H9 (cell line): ENCODE results near the gene SCEL. TPM values are rescaled to one million over a fixed set of nuclear protein-coding genes. Genes with fewer than 3 reads are reported as not detected.

Experiments used
- DNase-seq: peaks from one replicate; pipeline ENCODE4 v3.0.0-alpha.2; 2017
- H2AFZ ChIP-seq: one replicate; pipeline ENCODE4 v1.6.1; 2013; ENCODE audit warnings: mild to moderate bottlenecking, low read length, control low read depth, moderate library complexity
- H2AK5ac ChIP-seq: 2 replicates; pipeline ENCODE4 v1.6.1; 2013; ENCODE audit warnings: low read length, control low read depth, mixed read lengths; ENCODE audit not compliant: insufficient read length
- H2BK120ac ChIP-seq: one replicate; pipeline ENCODE4 v1.6.1; 2013; ENCODE audit warnings: low read depth, mild to moderate bottlenecking, low read length, control low read depth, inconsistent platforms; ENCODE audit not compliant: poor library complexity, severe bottlenecking
- H2BK12ac ChIP-seq: 2 replicates; pipeline ENCODE4 v1.6.1; 2013; ENCODE audit warnings: low read length, control low read depth, mixed read lengths, low read depth; ENCODE audit not compliant: insufficient read length
- H2BK15ac ChIP-seq: 2 replicates; pipeline ENCODE4 v1.6.1; 2013; ENCODE audit warnings: low read depth, low read length, control low read depth
- H2BK20ac ChIP-seq: one replicate; pipeline ENCODE4 v1.6.1; 2013; ENCODE audit warnings: low read depth, mild to moderate bottlenecking, low read length, control low read depth, inconsistent platforms; ENCODE audit not compliant: poor library complexity, severe bottlenecking
- H2BK5ac ChIP-seq: 2 replicates; pipeline ENCODE4 v1.6.1; 2013; ENCODE audit warnings: low read length, control low read depth, mixed read lengths; ENCODE audit not compliant: insufficient read length
- H3K14ac ChIP-seq: 2 replicates; pipeline ENCODE4 v1.6.1; 2013; ENCODE audit warnings: low read length, control low read depth; ENCODE audit not compliant: insufficient read depth
- H3K18ac ChIP-seq: 2 replicates; pipeline ENCODE4 v1.6.1; 2013; ENCODE audit warnings: low read depth, mild to moderate bottlenecking, mixed read lengths, low read length, control low read depth; ENCODE audit not compliant: insufficient read length
- H3K23ac ChIP-seq: 2 replicates; pipeline ENCODE4 v1.6.1; 2013; ENCODE audit warnings: low read length, control low read depth, mixed read lengths, low read depth; ENCODE audit not compliant: insufficient read length
- H3K23me2 ChIP-seq: 2 replicates; pipeline ENCODE4 v1.6.1; 2013; ENCODE audit warnings: low read depth, mild to moderate bottlenecking, mixed read lengths, low read length, control low read depth; ENCODE audit not compliant: insufficient read length, poor library complexity, severe bottlenecking
- H3K27ac ChIP-seq: 2 replicates; pipeline ENCODE4 v1.5.1; 2013; ENCODE audit warnings: low read length, control low read depth, mixed read lengths, low read depth; ENCODE audit not compliant: insufficient read length
- H3K27me3 ChIP-seq: 2 replicates; pipeline ENCODE4 v1.6.1; 2013; ENCODE audit warnings: low read length, control low read depth, inconsistent platforms; ENCODE audit not compliant: insufficient read depth
- H3K4ac ChIP-seq: 2 replicates; pipeline ENCODE4 v1.6.1; 2013; ENCODE audit warnings: low read depth, mild to moderate bottlenecking, control low read depth, inconsistent platforms, low read length, moderate library complexity
- H3K4me1 ChIP-seq: 2 replicates; pipeline ENCODE4 v1.6.1; 2013; ENCODE audit warnings: low read length, control low read depth, inconsistent platforms; ENCODE audit not compliant: insufficient read depth
- H3K4me2 ChIP-seq: 2 replicates; pipeline ENCODE4 v1.6.1; 2013; ENCODE audit warnings: low read length, control low read depth, mixed read lengths; ENCODE audit not compliant: insufficient read length, insufficient read depth
- H3K56ac ChIP-seq: 2 replicates; pipeline ENCODE4 v1.6.1; 2013; ENCODE audit warnings: low read depth, mild to moderate bottlenecking, mixed read lengths, low read length, control low read depth; ENCODE audit not compliant: insufficient read length
- H3K79me1 ChIP-seq: 2 replicates; pipeline ENCODE4 v1.6.1; 2013; ENCODE audit warnings: low read depth, mild to moderate bottlenecking, moderate library complexity, low read length, control low read depth, inconsistent platforms; ENCODE audit not compliant: insufficient read depth, poor library complexity, severe bottlenecking
- H3K79me2 ChIP-seq: 2 replicates; pipeline ENCODE4 v1.6.1; 2013; ENCODE audit warnings: low read length, control low read depth, inconsistent platforms; ENCODE audit not compliant: insufficient read depth
- H3K9ac ChIP-seq: 2 replicates; pipeline ENCODE4 v1.6.1; 2013; ENCODE audit warnings: low read length, control low read depth, mixed read lengths; ENCODE audit not compliant: insufficient read length; ENCODE audit errors: extremely low read depth
- H3K9me3 ChIP-seq: one replicate; pipeline ENCODE4 v1.6.1; 2013; ENCODE audit warnings: low read depth, low read length, inconsistent platforms; ENCODE audit not compliant: control insufficient read depth
- H3T11ph ChIP-seq: one replicate; pipeline ENCODE4 v1.6.1; 2013; ENCODE audit warnings: mild to moderate bottlenecking, low read length, control low read depth, inconsistent platforms
- H4K20me1 ChIP-seq: one replicate; pipeline ENCODE4 v1.6.1; 2013; ENCODE audit not compliant: control insufficient read depth, insufficient read length, insufficient read depth
- H4K5ac ChIP-seq: 2 replicates; pipeline ENCODE4 v1.6.1; 2013; ENCODE audit warnings: low read depth, mild to moderate bottlenecking, mixed read lengths, low read length, control low read depth; ENCODE audit not compliant: insufficient read length
- H4K8ac ChIP-seq: replicated peaks from 2 replicates; pipeline ENCODE4 v1.6.1; 2013; ENCODE audit warnings: low read length, control low read depth, mixed read lengths, low read depth; ENCODE audit not compliant: insufficient read length
- H4K91ac ChIP-seq: 2 replicates; pipeline ENCODE4 v1.6.1; 2013; ENCODE audit warnings: low read depth, mild to moderate bottlenecking, moderate library complexity, mixed read lengths, low read length, control low read depth; ENCODE audit not compliant: insufficient read length
- H3K27ac Mint-ChIP-seq, 3 experiments: 2 replicates in 2 of 3; 3 replicates in 1 of 3; pipeline ENCODE4 v1.8.0; 2020 to 2021; ENCODE audit warnings: mixed read lengths in 3 of 3, mild to moderate bottlenecking in 1 of 3, moderate library complexity in 1 of 3
- H3K27me3 Mint-ChIP-seq: 2 replicates; pipeline ENCODE4 v1.8.0; 2021; ENCODE audit warnings: low read depth, mild to moderate bottlenecking, moderate library complexity, mixed read lengths
- H3K36me3 Mint-ChIP-seq, 3 experiments: 2 replicates in 2 of 3; 3 replicates in 1 of 3; pipeline ENCODE4 v1.8.0; 2020 to 2021; ENCODE audit warnings: low read depth in 3 of 3, mixed read lengths in 3 of 3; ENCODE audit not compliant: insufficient read depth in 1 of 3
- H3K4me1 Mint-ChIP-seq, 2 experiments: 2 replicates each; pipeline ENCODE4 v1.8.0; 2020; ENCODE audit warnings: mixed read lengths in 2 of 2
- H3K4me3 Mint-ChIP-seq, 2 experiments: 2 replicates in 1 of 2; 3 replicates in 1 of 2; pipeline ENCODE4 v1.8.0; 2020 to 2021; ENCODE audit warnings: mild to moderate bottlenecking in 2 of 2, mixed read lengths in 2 of 2, moderate library complexity in 1 of 2
- H3K9me3 Mint-ChIP-seq, 2 experiments: 2 replicates in 1 of 2; 3 replicates in 1 of 2; pipeline ENCODE4 v1.8.0; 2020; ENCODE audit warnings: mild to moderate bottlenecking in 2 of 2, mixed read lengths in 2 of 2, moderate library complexity in 1 of 2
- WGBS: extraction: QIAGEN DNeasy Blood & Tissue Kit; methylation state at CpG from one replicate; pipeline ENCODE4 v1.1.7; 2013; ENCODE audit warnings: missing lambda C conversion rate, low lambda C conversion rate, mixed read lengths; ENCODE audit not compliant: insufficient read length; ENCODE audit errors: extremely low coverage; 5-methylcytosine and 5-hydroxymethylcytosine counted together
- total RNA-seq: library from RNA; stranded (reverse); gene quantifications from 2 replicates; pipeline ENCODE4 v1.2.1, GENCODE V29; 2021
- TF ChIP-seq, protein P1 (sequence below): fragments of 200-600 bp; sonication (generic); conservative IDR thresholded peaks from 3 replicates; pipeline ENCODE4 v1.8.0; 2021; ENCODE audit warnings: antibody characterized with exemption, mild to moderate bottlenecking

SCEL gene
- total RNA-seq, 1 experiment from 2014 or later: not detected

DNA sequence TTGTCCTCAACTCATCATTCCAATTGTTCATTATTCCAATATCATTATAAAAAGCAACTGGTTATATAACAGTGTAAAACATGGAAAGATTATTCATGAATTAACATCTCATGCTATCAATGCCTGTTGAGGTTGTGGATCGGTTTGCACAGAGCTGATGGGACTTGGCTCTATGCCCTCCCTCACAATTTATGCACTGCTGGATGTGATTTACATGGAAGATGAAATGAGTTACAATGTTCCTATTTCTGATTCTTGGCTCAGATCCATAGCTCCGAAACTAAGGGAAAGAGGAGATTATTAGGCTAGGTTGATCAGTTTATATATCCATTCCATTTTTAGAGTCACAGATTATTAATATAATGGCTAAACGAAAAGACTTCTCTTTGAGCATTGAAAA lies 38.6 kb downstream of the SCEL start:
- Histone ChIP-seq H3K27me3 (no peaks in the 10 kb centered on the region), H2BK5ac (no peak overlapping the region), H3K79me2 (no peaks in the 10 kb centered on the region), H3K18ac (no peak overlapping the region), H3K23ac (no peak overlapping the region), H2AFZ (no peak overlapping the region), H3K27ac (no peak overlapping the region), H4K91ac (no peak overlapping the region), H2AK5ac (no peak overlapping the region), H3K14ac (no peak overlapping the region), H4K5ac (no peak overlapping the region), H3K4ac (no peak overlapping the region), H2BK15ac (no peak overlapping the region), H4K8ac (no peak overlapping the region), H2BK12ac (no peak overlapping the region), H4K20me1 (no peaks in the 10 kb centered on the region), H3K4me1 (no peaks in the 10 kb centered on the region), H2BK20ac (no peak overlapping the region), H3K56ac (no peak overlapping the region), H3K79me1 (no peaks in the 10 kb centered on the region), H3K9ac (no peak overlapping the region), H3K9me3 (no peaks in the 10 kb centered on the region), H2BK120ac (no peak overlapping the region), H3K23me2 (no peaks in the 10 kb centered on the region), H3K4me2 (no peak overlapping the region), H3T11ph (no peak overlapping the region)
- TF ChIP-seq, protein P1, sequence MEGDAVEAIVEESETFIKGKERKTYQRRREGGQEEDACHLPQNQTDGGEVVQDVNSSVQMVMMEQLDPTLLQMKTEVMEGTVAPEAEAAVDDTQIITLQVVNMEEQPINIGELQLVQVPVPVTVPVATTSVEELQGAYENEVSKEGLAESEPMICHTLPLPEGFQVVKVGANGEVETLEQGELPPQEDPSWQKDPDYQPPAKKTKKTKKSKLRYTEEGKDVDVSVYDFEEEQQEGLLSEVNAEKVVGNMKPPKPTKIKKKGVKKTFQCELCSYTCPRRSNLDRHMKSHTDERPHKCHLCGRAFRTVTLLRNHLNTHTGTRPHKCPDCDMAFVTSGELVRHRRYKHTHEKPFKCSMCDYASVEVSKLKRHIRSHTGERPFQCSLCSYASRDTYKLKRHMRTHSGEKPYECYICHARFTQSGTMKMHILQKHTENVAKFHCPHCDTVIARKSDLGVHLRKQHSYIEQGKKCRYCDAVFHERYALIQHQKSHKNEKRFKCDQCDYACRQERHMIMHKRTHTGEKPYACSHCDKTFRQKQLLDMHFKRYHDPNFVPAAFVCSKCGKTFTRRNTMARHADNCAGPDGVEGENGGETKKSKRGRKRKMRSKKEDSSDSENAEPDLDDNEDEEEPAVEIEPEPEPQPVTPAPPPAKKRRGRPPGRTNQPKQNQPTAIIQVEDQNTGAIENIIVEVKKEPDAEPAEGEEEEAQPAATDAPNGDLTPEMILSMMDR: no peak
- H3K27ac Mint-ChIP-seq: no peak overlapping the region
- no CpG with 5 or more reads among the region's 3 CpGs for WGBS
- no peaks in the 10 kb centered on the region for H3K27me3 Mint-ChIP-seq
- H3K9me3 Mint-ChIP-seq: no peaks in the 10 kb centered on the region
- no peak for DNase-seq
- H3K4me3 Mint-ChIP-seq: no peak overlapping the region
- peaks cover 3 to 5% of the 10 kb centered on the region in 2 experiments; a peak in 2 of 4 replicates for H3K4me1 Mint-ChIP-seq
- H3K36me3 Mint-ChIP-seq: no peaks in the 10 kb centered on the region
